ENCODE data around the gene PCGF3.
"Not testable (repeated sequence)": the region's sequence is repeated elsewhere in the genome, so short reads cannot be mapped to it uniquely, and the experiment has no call there.

The PCGF3 gene

DNA sequence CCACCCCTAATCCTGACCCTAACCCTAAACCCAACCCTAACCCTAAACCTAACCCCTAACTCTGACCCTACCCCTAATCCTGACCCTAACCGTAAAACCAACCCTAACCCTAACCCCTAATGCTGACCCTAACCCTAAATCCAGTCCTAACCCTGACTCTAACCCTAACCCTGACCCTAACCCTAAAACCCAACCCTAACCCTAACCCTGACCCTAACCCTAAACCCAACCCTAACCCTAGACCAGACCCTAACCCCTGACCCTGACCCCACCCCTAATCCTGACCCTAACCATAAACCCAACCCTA is 708 bp upstream of the PCGF3 start:
- Mint-ChIP-seq H3K4me1 (peaks cover 27% of the 10 kb centered on the region), H3K4me3 (no peak overlapping the region), H3K36me3 (ENCODE audit: low read depth) (peaks cover 16% of the 10 kb centered on the region), H3K27me3 (ENCODE audit: low read depth, poor library complexity) (peaks cover 13% of the 10 kb centered on the region), H3K27ac (no peak overlapping the region), H3K9me3 (peaks cover 14% of the 10 kb centered on the region)
- no peak for DNase-seq
- TF ChIP-seq, protein P1, sequence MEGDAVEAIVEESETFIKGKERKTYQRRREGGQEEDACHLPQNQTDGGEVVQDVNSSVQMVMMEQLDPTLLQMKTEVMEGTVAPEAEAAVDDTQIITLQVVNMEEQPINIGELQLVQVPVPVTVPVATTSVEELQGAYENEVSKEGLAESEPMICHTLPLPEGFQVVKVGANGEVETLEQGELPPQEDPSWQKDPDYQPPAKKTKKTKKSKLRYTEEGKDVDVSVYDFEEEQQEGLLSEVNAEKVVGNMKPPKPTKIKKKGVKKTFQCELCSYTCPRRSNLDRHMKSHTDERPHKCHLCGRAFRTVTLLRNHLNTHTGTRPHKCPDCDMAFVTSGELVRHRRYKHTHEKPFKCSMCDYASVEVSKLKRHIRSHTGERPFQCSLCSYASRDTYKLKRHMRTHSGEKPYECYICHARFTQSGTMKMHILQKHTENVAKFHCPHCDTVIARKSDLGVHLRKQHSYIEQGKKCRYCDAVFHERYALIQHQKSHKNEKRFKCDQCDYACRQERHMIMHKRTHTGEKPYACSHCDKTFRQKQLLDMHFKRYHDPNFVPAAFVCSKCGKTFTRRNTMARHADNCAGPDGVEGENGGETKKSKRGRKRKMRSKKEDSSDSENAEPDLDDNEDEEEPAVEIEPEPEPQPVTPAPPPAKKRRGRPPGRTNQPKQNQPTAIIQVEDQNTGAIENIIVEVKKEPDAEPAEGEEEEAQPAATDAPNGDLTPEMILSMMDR (IDR thresholded peaks at IDR 0.05) = no peak

DNA sequence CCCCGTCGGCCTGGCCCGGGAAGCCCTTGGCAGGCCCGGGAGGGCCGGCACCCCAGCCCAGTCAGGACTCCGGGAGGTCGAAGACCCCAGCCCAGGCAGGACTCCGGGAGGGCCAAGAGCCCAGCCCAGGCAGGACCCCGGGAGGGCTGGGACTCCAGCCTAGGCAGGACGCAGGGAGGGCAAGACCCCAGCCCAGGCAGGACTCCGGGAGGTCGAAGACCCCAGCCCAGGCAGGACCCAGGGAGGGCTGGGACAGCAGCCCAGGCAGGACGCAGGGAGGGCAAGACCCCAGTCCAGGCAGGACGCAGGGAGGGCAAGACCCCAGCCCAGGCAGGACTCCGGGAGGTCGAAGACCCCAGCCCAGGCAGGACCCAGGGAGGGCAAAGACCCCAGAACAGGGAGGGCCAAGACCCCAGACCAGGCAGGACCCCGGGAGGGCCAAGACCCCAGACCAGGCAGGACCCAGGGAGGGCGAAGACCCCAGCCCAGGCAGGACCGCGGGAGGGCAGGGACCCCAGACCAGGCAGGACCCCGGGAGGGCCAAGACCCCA is 526 bp downstream of the PCGF3 start:
- H3K27ac Mint-ChIP-seq; DNase-seq; H3K27me3 Mint-ChIP-seq (ENCODE audit: low read depth, poor library complexity): not testable (repeated sequence)
- H3K4me1 Mint-ChIP-seq = peaks cover 25% of the 10 kb centered on the region
- peaks cover 28% of the 10 kb centered on the region for H3K36me3 Mint-ChIP-seq (ENCODE audit: low read depth)
- peaks cover 23% of the 10 kb centered on the region for H3K9me3 Mint-ChIP-seq
- peak overlapping the region; percentile 62 for H3K4me3 Mint-ChIP-seq

DNA sequence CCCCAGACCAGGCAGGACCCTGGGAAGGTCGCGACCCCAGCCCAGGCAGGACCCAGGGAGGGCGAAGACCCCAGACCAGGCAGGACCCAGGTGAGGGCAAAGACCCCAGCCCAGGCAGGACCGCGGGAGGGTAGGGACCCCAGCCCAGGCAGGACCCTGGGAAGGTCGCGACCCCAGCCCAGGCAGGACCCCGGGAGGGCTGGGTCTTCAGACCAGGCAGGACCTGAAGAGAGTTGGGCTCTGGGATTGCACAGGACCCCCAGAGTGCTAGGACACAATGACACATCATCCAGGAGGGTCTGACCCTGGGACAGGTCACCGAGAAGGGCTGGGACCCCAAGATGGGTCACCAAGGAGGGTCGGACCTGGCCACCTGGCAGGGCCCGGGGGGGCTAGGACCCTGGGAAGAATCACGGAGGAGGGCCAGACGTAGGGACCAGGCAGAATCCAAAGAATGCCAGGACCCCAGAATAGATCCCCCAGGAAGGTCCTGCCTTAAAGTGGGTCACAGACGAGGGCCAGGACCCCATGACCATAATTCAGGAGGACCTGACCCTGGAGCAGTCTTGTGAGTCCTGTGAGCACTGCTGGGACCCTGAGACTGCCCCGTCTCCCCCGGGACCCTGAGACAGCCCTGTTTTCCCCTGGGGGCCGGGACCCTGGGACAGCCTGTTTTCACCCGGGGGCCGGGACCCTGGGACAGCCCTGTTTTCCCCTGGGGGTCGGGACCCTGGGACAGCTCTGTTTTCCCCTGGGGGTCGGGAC is 1.4 kb downstream of the PCGF3 start:
- H3K4me3 Mint-ChIP-seq = peak overlapping the region; percentile 55
- DNase-seq = no peak
- H3K27ac Mint-ChIP-seq = no peak overlapping the region
- TF ChIP-seq, protein P1 (IDR thresholded peaks at IDR 0.05) = no peak
- peaks cover 23% of the 10 kb centered on the region for H3K9me3 Mint-ChIP-seq
- peaks cover 5% of the 10 kb centered on the region for H3K27me3 Mint-ChIP-seq (ENCODE audit: low read depth, poor library complexity)
- peaks cover 32% of the 10 kb centered on the region for H3K36me3 Mint-ChIP-seq (ENCODE audit: low read depth)
- peaks cover 25% of the 10 kb centered on the region for H3K4me1 Mint-ChIP-seq

- H3K9me3 Mint-ChIP-seq = peaks cover 23% of the 10 kb centered on the region
- no peaks in the 10 kb centered on the region for H3K27me3 Mint-ChIP-seq (ENCODE audit: low read depth, poor library complexity)
- H3K4me1 Mint-ChIP-seq = peaks cover 25% of the 10 kb centered on the region
- no peak for DNase-seq
- TF ChIP-seq, protein P1 (IDR thresholded peaks at IDR 0.05) = no peak
- no peak overlapping the region for H3K27ac Mint-ChIP-seq
- peak overlapping the region; percentile 50 for H3K4me3 Mint-ChIP-seq
- H3K36me3 Mint-ChIP-seq (ENCODE audit: low read depth) = peaks cover 36% of the 10 kb centered on the region
These were observed 2.4 kb downstream of the PCGF3 start for GRCh38 chr4:707929-708630.

- TF ChIP-seq, protein P1 (IDR thresholded peaks at IDR 0.05) = no peak
- no peaks in the 10 kb centered on the region for H3K27me3 Mint-ChIP-seq (ENCODE audit: low read depth, poor library complexity)
- no peak for DNase-seq
- peaks cover 36% of the 10 kb centered on the region for H3K36me3 Mint-ChIP-seq (ENCODE audit: low read depth)
- peak overlapping the region; percentile 67 for H3K4me3 Mint-ChIP-seq
- H3K9me3 Mint-ChIP-seq = peaks cover 23% of the 10 kb centered on the region
- H3K4me1 Mint-ChIP-seq = peaks cover 25% of the 10 kb centered on the region
- H3K27ac Mint-ChIP-seq = no peak overlapping the region
These were observed 3.0 kb downstream of the PCGF3 start for GRCh38 chr4:708631-708933.

DNA sequence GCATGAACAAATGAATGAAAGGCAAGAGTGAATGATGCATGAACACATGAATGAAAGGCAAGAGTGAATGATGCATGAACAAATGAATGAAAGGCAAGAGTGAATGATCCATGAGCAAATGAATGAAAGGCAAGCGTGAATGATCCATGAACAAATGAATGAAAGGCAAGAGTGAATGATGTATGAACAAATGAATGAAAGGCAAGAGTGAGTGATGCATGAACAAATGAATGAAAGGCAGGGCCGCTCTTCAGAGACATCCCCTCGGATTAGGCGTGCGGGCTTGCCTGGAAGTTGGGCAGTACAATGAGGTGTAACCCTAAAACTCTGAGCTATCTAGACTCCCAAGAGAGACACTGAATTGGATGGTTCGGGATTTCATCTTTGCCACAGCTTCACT is 3.7 kb downstream of the PCGF3 start:
- H3K36me3 Mint-ChIP-seq (ENCODE audit: low read depth) = peaks cover 40% of the 10 kb centered on the region
- peaks cover 23% of the 10 kb centered on the region for H3K9me3 Mint-ChIP-seq
- H3K27ac Mint-ChIP-seq = peak overlapping the region; percentile 58
- TF ChIP-seq, protein P1 (IDR thresholded peaks at IDR 0.05) = no peak
- H3K4me3 Mint-ChIP-seq = peak overlapping the region; percentile 52
- DNase-seq = no peak
- H3K4me1 Mint-ChIP-seq = peaks cover 25% of the 10 kb centered on the region
- H3K27me3 Mint-ChIP-seq (ENCODE audit: low read depth, poor library complexity) = no peaks in the 10 kb centered on the region

Measured in nephron progenitor cell (in vitro differentiated cells).